Right forelimb (tissue), 1 donor: ENCODE results near the gene SLC17A9.

Source experiments
- DNase-seq: peaks from one replicate; pipeline ENCODE4 v3.0.0-alpha.2; 2018

The SLC17A9 gene

GRCh38 chr20:63006540-63007359 is 54.2 kb downstream of the SLC17A9 start, which contains the start of gene BHLHE23:
Gene BHLHE23, minus strand, starts transcription at chr20:63006964. Its CDS starts 190 bp downstream, at chr20:63006774.
- DNase-seq = no peak

GRCh38 chr20:63007360-63007645 is 54.8 kb downstream of the SLC17A9 start:
- DNase-seq = no peak

- DNase-seq = no peak
Observed at GRCh38 chr20:63007646-63008488, 55.4 kb downstream of the SLC17A9 start.

- DNase-seq = no peak
Observed at GRCh38 chr20:63008541-63009044, 56.1 kb downstream of the SLC17A9 start.

GRCh38 chr20:63009045-63009961 is 56.8 kb downstream of the SLC17A9 start:
- peak; percentile 88 for DNase-seq

- DNase-seq = no peak
Observed at GRCh38 chr20:63009988-63010769, 57.7 kb downstream of the SLC17A9 start.

- no peak for DNase-seq
Observed at GRCh38 chr20:63011798-63012197, 59.3 kb downstream of the SLC17A9 start.

- DNase-seq = no peak
Observed at GRCh38 chr20:63013207-63013606, 60.7 kb downstream of the SLC17A9 start.

- no peak for DNase-seq
Observed at GRCh38 chr20:63014287-63014686, 61.8 kb downstream of the SLC17A9 start.

- DNase-seq = no peak
Observed at GRCh38 chr20:63014710-63015109, 62.2 kb downstream of the SLC17A9 start.

GRCh38 chr20:63015147-63015661 is 62.7 kb downstream of the SLC17A9 start:
- no peak for DNase-seq

- no peak for DNase-seq
Observed at GRCh38 chr20:63015662-63016361, 63.3 kb downstream of the SLC17A9 start.

GRCh38 chr20:63016514-63017075 is 64.1 kb downstream of the SLC17A9 start:
- no peak for DNase-seq

- DNase-seq = no peak
Observed at GRCh38 chr20:63017076-63017825, 64.7 kb downstream of the SLC17A9 start.

- no peak for DNase-seq
Observed at GRCh38 chr20:63017826-63018411, 65.4 kb downstream of the SLC17A9 start.
